IPS-18a (cell line): ENCODE measurements around the gene BRD3OS.

ENCODE experiments used
- H3K27ac ChIP-seq: one replicate; pipeline ENCODE4 v1.5.1; 2013; ENCODE audit warnings: low read length
- H3K27me3 ChIP-seq: one replicate; pipeline ENCODE4 v1.6.1; 2013; ENCODE audit warnings: mild to moderate bottlenecking, low read length; ENCODE audit not compliant: control insufficient read depth, insufficient read depth
- H3K36me3 ChIP-seq: one replicate; pipeline ENCODE4 v1.6.1; 2013; ENCODE audit warnings: low read depth, low read length; ENCODE audit not compliant: control insufficient read depth
- H3K4me1 ChIP-seq: one replicate; pipeline ENCODE4 v1.6.1; 2013; ENCODE audit warnings: low read depth, low read length; ENCODE audit not compliant: control insufficient read depth
- H3K4me3 ChIP-seq: one replicate; pipeline ENCODE4 v1.5.1; 2013; ENCODE audit warnings: low read length
- H3K9ac ChIP-seq: one replicate; pipeline ENCODE4 v1.6.1; 2013; ENCODE audit warnings: mild to moderate bottlenecking, low read length, moderate library complexity
- H3K9me3 ChIP-seq: one replicate; pipeline ENCODE4 v1.6.1; 2013; ENCODE audit warnings: low read depth, low read length; ENCODE audit not compliant: control insufficient read depth

The BRD3OS gene

DNA sequence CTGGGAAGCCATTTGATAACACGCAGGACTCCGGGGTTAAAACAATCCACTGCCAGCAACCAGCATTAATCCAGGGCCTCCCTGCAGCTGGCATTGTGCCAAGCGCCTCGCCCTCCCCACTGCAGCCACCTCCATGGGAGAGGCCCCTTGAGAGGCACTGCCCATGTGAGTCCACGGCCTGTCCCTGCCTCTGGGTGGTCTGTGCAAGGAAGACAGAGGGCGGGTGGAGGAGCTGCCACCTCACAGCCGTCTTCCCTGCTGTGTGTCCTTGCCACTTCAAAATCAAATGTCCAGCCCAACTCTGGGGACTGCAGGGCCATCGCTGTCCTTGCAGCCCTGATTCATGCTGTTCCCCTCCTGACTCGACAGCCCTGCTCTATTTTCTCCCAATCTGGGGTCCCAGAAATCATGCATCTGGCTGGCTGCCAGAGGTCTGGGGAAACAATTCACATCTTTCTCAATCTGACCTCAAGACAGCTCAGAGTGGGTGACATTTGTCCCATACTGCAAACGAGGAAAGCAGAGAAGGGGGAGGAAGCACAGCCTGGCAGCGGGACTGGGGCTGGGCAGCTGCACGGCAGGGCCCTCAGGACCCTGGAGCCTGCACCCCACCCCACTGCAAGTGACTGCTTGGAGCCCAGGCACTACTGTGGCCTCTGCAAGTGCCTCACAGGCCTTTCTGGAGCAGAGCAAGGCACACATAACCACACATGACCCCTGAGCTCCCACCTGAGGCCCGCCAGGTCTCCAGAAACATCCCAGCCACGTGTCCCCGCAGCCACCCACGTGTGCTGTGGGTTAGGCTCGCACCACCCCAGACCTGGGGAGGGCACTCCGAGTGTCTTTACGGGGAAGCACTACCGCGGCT, 15.7 kb downstream of the BRD3OS start:
- Histone ChIP-seq H3K4me1 (no peaks in the 10 kb centered on the region), H3K36me3 (peaks cover 52% of the 10 kb centered on the region), H3K9ac (no peak overlapping the region), H3K27me3 (no peaks in the 10 kb centered on the region), H3K9me3 (no peaks in the 10 kb centered on the region), H3K27ac (no peak overlapping the region), H3K4me3 (no peak overlapping the region)

DNA sequence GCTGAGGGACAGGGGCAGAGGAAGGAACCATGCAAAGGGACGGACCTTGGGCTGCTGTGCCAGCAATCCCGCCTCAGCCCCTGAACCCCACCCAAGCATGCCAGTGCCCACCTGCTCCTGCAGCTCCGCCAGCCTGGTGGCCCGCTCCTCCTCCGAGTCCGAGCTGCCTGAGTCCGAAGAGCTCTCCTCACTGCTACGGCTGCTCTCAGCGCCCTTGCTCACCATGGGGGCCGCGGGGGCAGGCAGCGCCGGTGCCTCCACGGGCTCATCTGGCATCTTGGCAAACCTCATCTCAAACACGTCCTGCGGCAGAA, 16.3 kb downstream of the BRD3OS start:
- H3K4me3 ChIP-seq, result no peak overlapping the region
- H3K9me3 ChIP-seq, result no peaks in the 10 kb centered on the region
- peaks cover 49% of the 10 kb centered on the region for H3K36me3 ChIP-seq
- H3K27ac ChIP-seq, result no peak overlapping the region
- H3K27me3 ChIP-seq, result no peaks in the 10 kb centered on the region
- no peaks in the 10 kb centered on the region for H3K4me1 ChIP-seq
- H3K9ac ChIP-seq, result no peak overlapping the region

DNA sequence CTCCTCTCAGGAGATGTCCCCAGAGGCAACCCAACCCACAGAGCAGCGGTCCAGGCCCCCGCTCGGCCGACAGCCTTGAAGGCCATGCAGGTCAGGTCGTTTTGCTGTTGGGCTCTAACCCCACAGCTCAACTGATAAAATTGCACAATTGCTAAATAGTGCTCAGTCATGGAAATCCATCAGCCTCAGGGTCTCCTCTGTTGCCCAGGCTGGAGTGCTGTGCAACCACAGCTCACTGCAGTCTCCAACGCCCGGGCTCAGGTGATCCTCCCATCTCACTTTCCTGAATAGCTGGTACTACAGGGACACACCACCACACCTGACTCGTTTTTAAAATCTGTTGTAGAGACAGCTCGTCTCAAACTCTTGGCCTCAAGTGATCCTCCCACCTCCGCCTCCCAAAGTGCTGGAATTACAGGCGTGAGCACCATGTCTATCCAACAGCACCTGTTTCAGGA, 18.3 kb downstream of the BRD3OS start:
- no peaks in the 10 kb centered on the region for H3K9me3 ChIP-seq
- no peak overlapping the region for H3K4me3 ChIP-seq
- H3K27me3 ChIP-seq, result no peaks in the 10 kb centered on the region
- no peaks in the 10 kb centered on the region for H3K4me1 ChIP-seq
- H3K36me3 ChIP-seq, result peaks cover 64% of the 10 kb centered on the region
- no peak overlapping the region for H3K9ac ChIP-seq
- no peak overlapping the region for H3K27ac ChIP-seq

DNA sequence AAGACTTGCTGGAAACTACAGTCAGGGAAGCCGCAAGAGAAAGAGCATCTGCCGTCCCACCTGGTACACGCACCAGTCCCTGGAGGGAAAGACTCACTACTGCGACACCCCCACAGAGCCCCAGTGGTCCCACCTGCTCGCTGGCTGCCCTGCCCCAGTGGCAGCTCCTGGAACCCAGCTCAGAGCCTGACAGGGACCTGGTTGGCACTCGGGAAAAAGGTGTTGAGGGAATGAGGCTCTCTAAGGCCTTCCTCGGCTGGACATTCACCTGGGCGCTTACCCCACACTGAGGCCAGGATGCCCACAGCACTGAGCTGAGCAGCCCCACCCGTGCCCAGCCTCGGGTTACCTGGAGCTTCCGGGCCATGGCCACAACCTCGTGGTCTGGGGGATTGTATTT, 19.7 kb downstream of the BRD3OS start:
- Histone ChIP-seq H3K36me3 (peaks cover 65% of the 10 kb centered on the region), H3K4me3 (no peak overlapping the region), H3K27me3 (no peaks in the 10 kb centered on the region), H3K9ac (no peak overlapping the region), H3K4me1 (no peaks in the 10 kb centered on the region), H3K27ac (no peak overlapping the region), H3K9me3 (no peaks in the 10 kb centered on the region)

DNA sequence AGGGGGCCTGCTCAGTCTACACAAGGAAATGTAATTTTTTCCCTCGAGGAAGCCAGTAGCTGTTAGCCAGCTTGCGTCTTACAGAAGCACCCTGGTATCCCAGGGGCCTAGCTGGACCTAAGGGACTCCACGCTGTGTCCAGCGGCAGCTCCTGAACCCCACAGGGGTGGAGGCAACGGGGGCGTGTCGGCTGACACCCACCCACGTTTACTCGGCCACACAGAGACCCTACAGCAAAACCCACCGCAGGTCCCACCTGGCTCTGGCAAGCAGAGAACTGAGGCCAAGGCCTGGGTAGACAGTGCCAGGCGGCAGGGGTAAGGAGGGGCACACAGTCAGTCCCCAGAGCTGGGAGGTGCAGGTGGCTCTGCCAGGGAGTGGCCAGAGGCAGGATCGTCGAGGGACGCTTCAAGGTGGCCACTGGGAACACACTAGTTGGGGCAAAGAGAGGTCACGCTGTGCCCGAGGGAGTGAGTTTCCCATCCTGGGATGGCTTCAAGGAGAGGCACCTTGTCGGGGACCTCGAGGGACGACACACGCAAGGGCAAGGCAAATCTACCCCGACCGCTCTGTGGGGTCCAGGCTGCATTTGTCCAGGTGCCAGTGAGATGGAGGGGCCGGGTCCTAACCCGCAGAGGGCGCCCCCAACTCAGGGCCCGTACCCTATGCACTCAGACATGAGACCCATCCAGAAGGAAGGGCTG, 20.7 kb downstream of the BRD3OS start:
- H3K4me3 ChIP-seq, result no peak overlapping the region
- no peaks in the 10 kb centered on the region for H3K27me3 ChIP-seq
- no peaks in the 10 kb centered on the region for H3K9me3 ChIP-seq
- no peak overlapping the region for H3K27ac ChIP-seq
- no peak overlapping the region for H3K9ac ChIP-seq
- H3K4me1 ChIP-seq, result no peaks in the 10 kb centered on the region
- H3K36me3 ChIP-seq, result peaks cover 73% of the 10 kb centered on the region

DNA sequence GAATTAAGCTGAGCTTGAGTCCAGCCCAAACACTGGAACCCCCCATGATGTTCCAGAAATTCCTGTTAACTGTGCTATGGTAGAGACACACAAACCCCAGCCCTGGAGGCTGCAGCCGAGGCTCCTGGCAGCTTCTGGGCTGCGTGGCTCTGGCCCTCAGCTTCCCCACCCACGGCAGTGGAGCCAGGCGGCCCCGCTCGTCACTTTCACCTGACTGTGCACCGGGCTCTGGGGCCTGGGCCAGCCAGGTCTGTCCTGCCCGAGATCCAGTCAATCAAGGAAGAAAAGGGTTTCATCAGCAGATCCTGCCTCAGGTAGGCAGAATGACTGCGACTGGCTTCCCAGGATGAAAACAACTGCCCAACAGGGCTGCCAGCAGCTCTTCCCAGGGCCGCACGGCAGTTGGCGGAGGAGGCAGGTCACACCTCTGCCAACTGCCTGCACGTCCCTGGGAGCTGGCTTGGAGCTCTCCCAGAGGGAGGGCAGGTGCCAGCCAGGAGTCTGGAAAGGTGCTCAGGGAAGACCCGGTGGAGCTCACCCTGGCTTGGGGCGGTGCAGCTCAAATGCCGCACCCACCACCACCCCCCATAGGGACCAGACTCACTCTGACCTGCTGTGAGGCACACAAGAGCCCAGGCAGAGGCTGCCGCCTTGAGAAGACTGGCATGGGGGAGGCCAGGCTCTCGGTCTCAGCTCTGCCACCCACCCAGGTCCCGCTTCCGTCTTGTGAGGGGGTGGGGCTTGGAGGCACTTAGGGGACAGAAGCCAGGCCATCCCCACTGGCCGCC, 21.8 kb downstream of the BRD3OS start:
- no peak overlapping the region for H3K27ac ChIP-seq
- H3K9me3 ChIP-seq, result no peaks in the 10 kb centered on the region
- H3K36me3 ChIP-seq, result peaks cover 72% of the 10 kb centered on the region
- H3K4me3 ChIP-seq, result no peak overlapping the region
- no peaks in the 10 kb centered on the region for H3K27me3 ChIP-seq
- H3K4me1 ChIP-seq, result no peaks in the 10 kb centered on the region
- no peak overlapping the region for H3K9ac ChIP-seq

DNA sequence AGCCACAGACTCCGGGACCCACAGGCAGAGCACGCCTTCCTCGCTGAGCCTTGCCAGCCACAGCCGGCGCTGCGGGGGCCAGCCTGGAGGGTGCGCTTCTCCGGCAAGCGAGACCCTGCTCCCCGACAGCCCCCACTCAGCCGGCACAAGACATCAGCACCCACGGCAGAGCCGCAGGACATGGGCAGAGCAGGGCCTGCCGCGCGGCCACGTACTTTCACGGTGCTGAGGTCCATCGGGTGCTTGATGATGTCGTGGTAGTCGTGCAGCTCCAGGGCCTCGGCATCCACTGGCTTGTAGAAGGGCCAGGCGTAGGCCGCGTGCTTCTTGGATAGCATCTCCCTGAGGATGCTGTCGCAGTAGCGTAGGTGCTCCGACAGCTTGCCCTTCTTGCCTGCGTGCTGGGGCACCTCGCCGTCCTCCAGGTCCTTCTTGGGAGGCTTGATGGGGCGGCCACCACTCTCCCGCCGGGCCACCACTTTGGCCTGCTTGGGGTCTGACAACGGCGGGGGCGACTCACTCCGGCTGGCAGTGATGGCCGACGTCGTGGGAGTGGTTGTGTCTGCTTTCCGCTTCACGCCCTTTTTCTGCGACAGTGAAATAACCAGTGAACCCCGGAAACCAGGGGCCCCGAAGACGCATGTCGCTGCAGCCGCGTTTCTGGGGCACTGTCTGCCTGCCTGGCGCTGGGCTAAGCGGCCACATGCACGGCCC, 22.7 kb downstream of the BRD3OS start:
- H3K9ac ChIP-seq, result no peak overlapping the region
- H3K4me1 ChIP-seq, result no peaks in the 10 kb centered on the region
- H3K27ac ChIP-seq, result no peak overlapping the region
- H3K36me3 ChIP-seq, result peaks cover 81% of the 10 kb centered on the region
- no peaks in the 10 kb centered on the region for H3K9me3 ChIP-seq
- no peaks in the 10 kb centered on the region for H3K27me3 ChIP-seq
- H3K4me3 ChIP-seq, result no peak overlapping the region

DNA sequence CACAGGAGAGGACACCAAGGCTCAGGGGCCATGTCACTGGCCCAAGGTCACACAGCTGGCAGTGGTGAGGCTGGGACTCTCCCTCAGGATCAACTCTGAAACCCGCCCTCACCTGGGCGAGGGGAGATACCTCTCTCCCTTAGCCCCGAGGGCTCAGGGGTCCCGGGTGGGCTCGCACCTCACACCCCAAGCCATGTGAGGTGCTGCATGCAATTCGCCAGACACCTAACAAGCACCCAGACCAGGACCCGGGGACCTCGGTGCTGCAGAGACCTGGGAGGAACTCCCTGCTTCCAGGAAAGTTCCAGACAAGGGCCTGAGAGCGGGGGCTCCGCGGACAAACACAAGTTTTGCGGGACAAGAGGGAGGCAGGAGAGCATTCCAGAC, 23.3 kb downstream of the BRD3OS start:
- Histone ChIP-seq H3K27me3 (no peaks in the 10 kb centered on the region), H3K9me3 (no peaks in the 10 kb centered on the region), H3K9ac (no peak overlapping the region), H3K36me3 (peaks cover 82% of the 10 kb centered on the region), H3K27ac (no peak overlapping the region), H3K4me3 (no peak overlapping the region), H3K4me1 (no peaks in the 10 kb centered on the region)

DNA sequence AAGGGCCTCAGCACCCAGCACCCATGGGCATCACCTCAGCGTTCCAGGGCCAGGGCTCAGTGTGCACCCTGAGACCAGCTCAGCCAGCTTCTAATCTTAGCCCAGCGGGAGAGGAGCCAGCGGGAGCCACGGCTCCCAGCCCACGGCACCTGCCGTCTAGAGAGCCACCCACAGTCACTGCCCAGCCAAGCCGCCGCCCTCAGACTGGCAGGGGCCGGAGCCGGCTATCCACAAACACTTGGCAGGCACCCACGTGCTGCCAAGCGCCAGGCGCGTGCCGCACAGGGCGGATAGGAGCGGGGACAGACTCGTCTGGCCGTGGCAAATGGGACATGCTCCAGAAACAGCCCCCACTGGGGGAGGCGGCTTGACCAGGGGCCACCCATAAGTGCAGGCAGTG, 24.0 kb downstream of the BRD3OS start:
- Histone ChIP-seq H3K27me3 (no peaks in the 10 kb centered on the region), H3K9me3 (no peaks in the 10 kb centered on the region), H3K9ac (no peak overlapping the region), H3K36me3 (peaks cover 76% of the 10 kb centered on the region), H3K4me1 (no peaks in the 10 kb centered on the region), H3K27ac (no peak overlapping the region), H3K4me3 (no peak overlapping the region)

DNA sequence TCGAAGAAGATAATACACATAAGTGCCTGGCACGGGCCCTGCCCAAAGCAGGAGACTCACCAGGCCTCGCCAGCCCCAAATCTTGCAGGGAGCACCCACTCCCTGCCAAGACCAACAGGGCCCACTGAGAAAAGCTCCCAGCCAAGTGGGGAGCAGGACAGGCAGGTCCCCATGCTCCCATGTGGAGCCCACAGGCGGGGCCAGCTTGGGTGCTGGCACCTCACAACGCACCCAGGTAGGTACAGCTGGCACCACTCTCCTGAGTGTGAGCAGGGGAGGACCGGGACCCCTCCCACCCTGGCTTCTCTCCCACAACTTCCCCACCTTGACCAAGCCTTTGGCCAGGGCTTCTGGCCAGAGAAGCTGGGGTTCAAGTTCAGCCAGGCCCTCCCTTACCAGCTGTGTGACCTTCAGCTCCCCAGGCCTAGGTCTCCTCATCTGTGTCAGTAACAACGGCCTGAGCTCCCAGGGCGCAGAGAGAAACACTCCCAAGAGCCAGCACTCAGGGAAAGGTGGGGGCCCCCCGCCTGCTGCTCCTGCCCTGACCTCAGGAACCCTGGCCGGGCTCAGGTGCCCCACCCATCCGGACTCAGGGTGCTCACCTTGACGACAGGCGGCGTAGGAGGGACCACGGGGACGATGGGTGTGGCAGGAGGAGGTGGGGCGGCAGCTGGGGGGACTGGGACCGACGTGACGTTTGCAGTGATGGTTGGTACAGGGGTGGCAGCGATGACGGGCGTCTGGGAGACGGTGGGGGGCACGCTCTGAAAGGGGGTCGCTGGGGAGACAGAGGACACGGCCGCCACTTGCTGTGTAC, 24.7 kb downstream of the BRD3OS start:
- H3K9me3 ChIP-seq, result no peaks in the 10 kb centered on the region
- H3K27me3 ChIP-seq, result no peaks in the 10 kb centered on the region
- H3K4me3 ChIP-seq, result no peak overlapping the region
- no peak overlapping the region for H3K9ac ChIP-seq
- H3K27ac ChIP-seq, result no peak overlapping the region
- no peaks in the 10 kb centered on the region for H3K4me1 ChIP-seq
- peaks cover 68% of the 10 kb centered on the region for H3K36me3 ChIP-seq
